Keratinocyte (primary cell): ENCODE results near the gene PUM1. TPM values are rescaled to one million over a fixed set of nuclear protein-coding genes. Genes with fewer than 3 reads are reported as not detected.

ENCODE experiments used
- DNase-seq: peaks from one replicate; pipeline ENCODE4 v3.0.0-alpha.2; 2011; ENCODE audit warnings: low read depth, missing footprints, low spot score
- FAIRE-seq: peaks from 2 replicates; lab custom pipeline; 2011; peaks lifted over from hg19 to GRCh38; lab: Jason Lieb, UNC
- H2AFZ ChIP-seq: 2 replicates; pipeline ENCODE4 v1.6.0; 2012; ENCODE audit warnings: low read length, control low read depth, inconsistent platforms; ENCODE audit not compliant: control insufficient read depth
- H3K27ac ChIP-seq: 2 replicates; pipeline ENCODE4 v1.5.1; 2011; ENCODE audit warnings: low read length; ENCODE audit not compliant: control insufficient read depth, insufficient read depth
- H3K27me3 ChIP-seq: 3 replicates; pipeline ENCODE4 v1.6.0; 2011; ENCODE audit warnings: low read length; ENCODE audit not compliant: control insufficient read depth, insufficient read depth; ENCODE audit errors: extremely low read depth
- H3K36me3 ChIP-seq, 2 experiments: 2 replicates in 1 of 2; 3 replicates in 1 of 2; pipeline ENCODE4 v1.5.1; 2011; ENCODE audit warnings: low read length in 2 of 2, mild to moderate bottlenecking in 1 of 2; ENCODE audit not compliant: control insufficient read depth in 2 of 2, insufficient read depth in 2 of 2; ENCODE audit errors: extremely low read depth in 1 of 2
- H3K4me1 ChIP-seq: 3 replicates; pipeline ENCODE4 v1.5.1; 2011; ENCODE audit warnings: low read length; ENCODE audit not compliant: control insufficient read depth, insufficient read depth; ENCODE audit errors: extremely low read depth
- H3K4me2 ChIP-seq: 3 replicates; pipeline ENCODE4 v1.6.0; 2011; ENCODE audit warnings: low read depth, low read length; ENCODE audit not compliant: control insufficient read depth, insufficient read depth; ENCODE audit errors: extremely low read depth
- H3K4me3 ChIP-seq, 3 experiments: fragments of 200-600 bp in 1 of 3; sonication (generic) in 1 of 3; 2 replicates in 2 of 3; 3 replicates in 1 of 3; pipeline ENCODE4 v1.5.1; 2011 to 2016; ENCODE audit warnings: low read length in 3 of 3, mild to moderate bottlenecking in 3 of 3, control low read depth in 2 of 3, inconsistent platforms in 1 of 3, low read depth in 1 of 3, mixed read lengths in 1 of 3, mixed run types in 1 of 3, moderate library complexity in 1 of 3; ENCODE audit not compliant: control insufficient read depth in 2 of 3, insufficient read depth in 2 of 3; ENCODE audit errors: extremely low read depth in 1 of 3
- H3K79me2 ChIP-seq: 2 replicates; pipeline ENCODE4 v1.6.0; 2012; ENCODE audit warnings: low read length; ENCODE audit not compliant: control insufficient read depth, insufficient read depth
- H3K9ac ChIP-seq: 3 replicates; pipeline ENCODE4 v1.6.0; 2011; ENCODE audit warnings: low read length; ENCODE audit not compliant: control insufficient read depth, insufficient read depth; ENCODE audit errors: extremely low read depth
- H3K9me1 ChIP-seq: 3 replicates; pipeline ENCODE4 v1.6.0; 2011; ENCODE audit warnings: low read length; ENCODE audit not compliant: control insufficient read depth, insufficient read depth; ENCODE audit errors: extremely low read depth
- H3K9me3 ChIP-seq: 2 replicates; pipeline ENCODE4 v1.5.1; 2012; ENCODE audit warnings: low read depth, low read length; ENCODE audit not compliant: control insufficient read depth
- H4K20me1 ChIP-seq: 3 replicates; pipeline ENCODE4 v1.6.0; 2011; ENCODE audit warnings: low read length; ENCODE audit not compliant: control insufficient read depth, insufficient read depth; ENCODE audit errors: extremely low read depth
- CTCF ChIP-seq, 3 experiments: IDR thresholded peaks in 1 of 3; conservative IDR thresholded peaks in 1 of 3; optimal IDR thresholded peaks in 1 of 3; 2 replicates in 2 of 3; 3 replicates in 1 of 3; pipeline versions ENCODE3 to v1.5.1; 2011; ENCODE audit warnings: low read length in 3 of 3, mild to moderate bottlenecking in 3 of 3, moderate library complexity in 2 of 3, control low read depth in 1 of 3, inconsistent platforms in 1 of 3; ENCODE audit not compliant: insufficient read depth in 2 of 3; ENCODE audit errors: extremely low read depth in 1 of 3
- EZH2 ChIP-seq: IDR thresholded peaks from one replicate; pipeline ENCODE4 v1.6.1; 2012; ENCODE audit warnings: inconsistent platforms, mild to moderate bottlenecking, low read length, moderate library complexity
- dilution Hi-C: fragments of 300-500 bp; cut with MboI; formaldehyde crosslinking; loops from one replicate; pipeline ENCODE4 v1.7.0; 2020; ENCODE audit warnings: low sequenced_read_pairs; ENCODE audit not compliant: extremely low pct_ligation_motif_present
- polyA plus RNA-seq, 5 experiments: library from polyadenylated mRNA; depleted of rRNA in 3 of 5; stranded (reverse) in 3 of 5; stranded (forward) in 1 of 5; unstranded in 1 of 5; fragments of >200 nt; gene quantifications; 1 replicate in 1 of 5; 2 replicates in 3 of 5; 3 replicates in 1 of 5; pipeline versions ENCODE4 v1.2.1 to v1.2.3, GENCODE V29; 2011 to 2012; ENCODE audit warnings: missing spikeins in 2 of 5, low read depth in 1 of 5, low replicate concordance in 1 of 5

Gene PUM1
- polyA plus RNA-seq, 1 donor (not counting 4 experiments of a cell fraction or from before 2014, with no cell fraction given), result 68.6 TPM

GRCh38 chr1:30916296-30916695 is 149.2 kb downstream of the PUM1 start:
- H3K4me1 ChIP-seq, result peaks cover 8% of the 10 kb centered on the region
- H2AFZ ChIP-seq, result no peak overlapping the region
- dilution Hi-C loops, result loop anchor here (25.0 kb wide), 1 partner anchor 104 kb away; no protein-coding TSS in a partner anchor
- H4K20me1 ChIP-seq, result no peaks in the 10 kb centered on the region
- TF ChIP-seq CTCF (optimal IDR thresholded peaks at IDR 0.05 in 1 of 3, IDR thresholded peaks at IDR 0.05 in 1 of 3, conservative IDR thresholded peaks at IDR 0.05 in 1 of 3; ENCODE audit: extremely low read depth in 1 of 3, insufficient read depth in 2 of 3, low read length in 3 of 3) (no peak), EZH2 (no peak)
- H3K9me3 ChIP-seq, result no peaks in the 10 kb centered on the region
- no peaks in the 10 kb centered on the region for H3K27me3 ChIP-seq
- no peaks in the 10 kb centered on the region for H3K79me2 ChIP-seq
- H3K9me1 ChIP-seq, result no peaks in the 10 kb centered on the region
- no peak overlapping the region for H3K9ac ChIP-seq
- H3K27ac ChIP-seq, result no peak overlapping the region
- H3K36me3 ChIP-seq, result no peaks in the 10 kb centered on the region
- H3K4me2 ChIP-seq, result no peak overlapping the region
- no peak overlapping the region for H3K4me3 ChIP-seq
- FAIRE-seq (no peak), DNase-seq (no peak)

- H3K27me3 ChIP-seq, result no peaks in the 10 kb centered on the region
- DNase-seq, result no peak
- dilution Hi-C loops, result loop anchor here (25.0 kb wide), 1 partner anchor 103 kb away; no protein-coding TSS in a partner anchor
- H3K4me2 ChIP-seq, result no peak overlapping the region
- H3K9me3 ChIP-seq, result no peaks in the 10 kb centered on the region
- TF ChIP-seq CTCF (optimal IDR thresholded peaks at IDR 0.05 in 1 of 3, IDR thresholded peaks at IDR 0.05 in 1 of 3, conservative IDR thresholded peaks at IDR 0.05 in 1 of 3; ENCODE audit: extremely low read depth in 1 of 3, insufficient read depth in 2 of 3, low read length in 3 of 3) (no peak), EZH2 (no peak)
- H3K36me3 ChIP-seq, result no peaks in the 10 kb centered on the region
- no peak overlapping the region for H3K27ac ChIP-seq
- FAIRE-seq, result no peak
- no peaks in the 10 kb centered on the region for H3K79me2 ChIP-seq
- H3K9me1 ChIP-seq, result no peaks in the 10 kb centered on the region
- H3K4me3 ChIP-seq, result no peak overlapping the region
- no peak overlapping the region for H3K9ac ChIP-seq
- H3K4me1 ChIP-seq, result peaks cover 11% of the 10 kb centered on the region
- no peaks in the 10 kb centered on the region for H4K20me1 ChIP-seq
- no peak overlapping the region for H2AFZ ChIP-seq
These were observed 149.9 kb downstream of the PUM1 start for GRCh38 chr1:30915491-30916230.
